HepG2 (cell line): ENCODE data around the gene PPP4R3A. TPM values are rescaled to one million over a fixed set of nuclear protein-coding genes. Genes with fewer than 3 reads are reported as not detected.
A peak's percentile ranks its signal among the peaks of the same experiment; 100 is the strongest.

Experiments used
- ATAD3A ChIP-seq: sonication (generic); formaldehyde crosslinking; IDR thresholded peaks from 2 replicates; pipeline ENCODE4 v1.4.0; 2020; ENCODE audit warnings: missing genetic modification reagents
- CREB1 ChIP-seq, 2 experiments: fragments of 450-650 bp in 1 of 2; IDR thresholded peaks; 2 replicates each; pipeline ENCODE4 v1.6.1; 2016 to 2017; ENCODE audit warnings: control low read depth in 1 of 2, mild to moderate bottlenecking in 1 of 2, missing compliant biosample characterization in 1 of 2, missing genetic modification characterization in 1 of 2
- FOXA1 ChIP-seq, 2 experiments: fragments of 450-650 bp in 1 of 2; sonication (generic) in 1 of 2; formaldehyde crosslinking in 1 of 2; IDR thresholded peaks; 2 replicates each; pipeline versions ENCODE4 v1.4.0 to v1.6.1; 2016 to 2020; ENCODE audit warnings: missing genetic modification reagents in 1 of 2
- GLI4 ChIP-seq: sonication (generic); formaldehyde crosslinking; IDR thresholded peaks from 2 replicates; pipeline ENCODE4 v1.5.1; 2020; ENCODE audit warnings: missing genetic modification reagents, mild to moderate bottlenecking, moderate library complexity, borderline replicate concordance
- GTF2F1 ChIP-seq: fragments of 150-350 bp; IDR thresholded peaks from 2 replicates; pipeline ENCODE4 v1.6.1; 2014; ENCODE audit warnings: low read length
- HNRNPL ChIP-seq: fragments of 200-400 bp; formaldehyde crosslinking; IDR thresholded peaks from 2 replicates; pipeline ENCODE4 v1.6.1; 2017; ENCODE audit warnings: mild to moderate bottlenecking, low read depth, low read length
- NFATC3 ChIP-seq: sonication (generic); formaldehyde crosslinking; IDR thresholded peaks from 2 replicates; pipeline ENCODE4 v1.5.1; 2020; ENCODE audit warnings: mild to moderate bottlenecking, missing genetic modification reagents
- RBM39 ChIP-seq: fragments of 200-400 bp; formaldehyde crosslinking; IDR thresholded peaks from one replicate; pipeline ENCODE4 v1.6.1; 2018; ENCODE audit warnings: antibody characterized with exemption, mild to moderate bottlenecking, low read depth, low read length; ENCODE audit not compliant: poor library complexity, severe bottlenecking
- SAP130 ChIP-seq: IDR thresholded peaks from 2 replicates; pipeline ENCODE4 v1.6.1; 2016; ENCODE audit warnings: low read depth
- TCF7L2 ChIP-seq: IDR thresholded peaks from 2 replicates; pipeline ENCODE4 v1.6.1; 2011; ENCODE audit warnings: mild to moderate bottlenecking, low read depth, low read length, moderate library complexity
- ZFP90 ChIP-seq: sonication (generic); formaldehyde crosslinking; IDR thresholded peaks from 2 replicates; pipeline ENCODE4 v1.8.0; 2022; ENCODE audit warnings: missing genetic modification reagents, mild to moderate bottlenecking, inconsistent platforms, borderline replicate concordance
- ZNF33A ChIP-seq: sonication (generic); formaldehyde crosslinking; IDR thresholded peaks from 2 replicates; pipeline ENCODE4 v1.5.1; 2020; ENCODE audit warnings: missing genetic modification reagents, mild to moderate bottlenecking, moderate library complexity, borderline replicate concordance
- ZNF367 ChIP-seq: sonication (generic); formaldehyde crosslinking; IDR thresholded peaks from 2 replicates; pipeline ENCODE4 v1.4.0; 2020; ENCODE audit warnings: missing genetic modification reagents, borderline replicate concordance
- ZNF564 ChIP-seq: sonication (generic); formaldehyde crosslinking; IDR thresholded peaks from 2 replicates; pipeline ENCODE4 v1.8.1; 2023; ENCODE audit warnings: mild to moderate bottlenecking, missing genetic modification reagents
- ZNF644 ChIP-seq: IDR thresholded peaks from 2 replicates; pipeline ENCODE4 v1.6.1; 2016; ENCODE audit warnings: low read depth
- polyA plus RNA-seq, 8 experiments: library from polyadenylated mRNA; depleted of rRNA in 3 of 8; stranded (reverse) in 7 of 8; unstranded in 1 of 8; fragments of >200 nt; fragmentation: Illumina TruSeq in 4 of 8; extraction: Trizol in 4 of 8; gene quantifications; 2 replicates each; pipeline versions ENCODE4 v1.2.1 to v1.2.3, GENCODE V29; 2011 to 2016; ENCODE audit warnings: low read depth in 4 of 8, missing spikeins in 1 of 8, mixed read lengths in 1 of 8; ENCODE audit not compliant: insufficient read depth in 1 of 8
- total RNA-seq, 5 experiments: library from RNA; depleted of rRNA; stranded (reverse); fragments of >200 nt; fragmentation: Illumina TruSeq; extraction: Trizol; gene quantifications; 2 replicates each; pipeline ENCODE4 v1.2.3, GENCODE V29; 2016; ENCODE audit warnings: low read depth in 1 of 5
- TF ChIP-seq, protein P1 (sequence below): sonication (generic); formaldehyde crosslinking; IDR thresholded peaks from 2 replicates; pipeline ENCODE4 v1.5.1; 2020; ENCODE audit warnings: missing genetic modification reagents, mild to moderate bottlenecking, borderline replicate concordance
- TF ChIP-seq, protein P2 (sequence below): IDR thresholded peaks from 2 replicates; pipeline ENCODE4 v1.6.1; 2016; ENCODE audit warnings: mild to moderate bottlenecking
- TF ChIP-seq, protein P3 (sequence below): sonication (generic); formaldehyde crosslinking; IDR thresholded peaks from 2 replicates; pipeline ENCODE4 v1.9.0; 2021; ENCODE audit warnings: missing genetic modification reagents, borderline replicate concordance
- TF ChIP-seq, protein P4 (sequence below): sonication (generic); formaldehyde crosslinking; IDR thresholded peaks from 2 replicates; pipeline ENCODE4 v1.9.0; 2021; ENCODE audit warnings: missing genetic modification reagents, borderline replicate concordance
- TF ChIP-seq, protein P5 (sequence below): IDR thresholded peaks from 2 replicates; pipeline ENCODE4 v1.6.1; 2016; ENCODE audit warnings: low read depth, borderline replicate concordance

PPP4R3A gene
- total and polyA plus RNA-seq, 2 of the 13 experiments (the other 11 are each of a cell fraction or from before 2014, with no cell fraction given), result 22.5 to 57.4 TPM

DNA sequence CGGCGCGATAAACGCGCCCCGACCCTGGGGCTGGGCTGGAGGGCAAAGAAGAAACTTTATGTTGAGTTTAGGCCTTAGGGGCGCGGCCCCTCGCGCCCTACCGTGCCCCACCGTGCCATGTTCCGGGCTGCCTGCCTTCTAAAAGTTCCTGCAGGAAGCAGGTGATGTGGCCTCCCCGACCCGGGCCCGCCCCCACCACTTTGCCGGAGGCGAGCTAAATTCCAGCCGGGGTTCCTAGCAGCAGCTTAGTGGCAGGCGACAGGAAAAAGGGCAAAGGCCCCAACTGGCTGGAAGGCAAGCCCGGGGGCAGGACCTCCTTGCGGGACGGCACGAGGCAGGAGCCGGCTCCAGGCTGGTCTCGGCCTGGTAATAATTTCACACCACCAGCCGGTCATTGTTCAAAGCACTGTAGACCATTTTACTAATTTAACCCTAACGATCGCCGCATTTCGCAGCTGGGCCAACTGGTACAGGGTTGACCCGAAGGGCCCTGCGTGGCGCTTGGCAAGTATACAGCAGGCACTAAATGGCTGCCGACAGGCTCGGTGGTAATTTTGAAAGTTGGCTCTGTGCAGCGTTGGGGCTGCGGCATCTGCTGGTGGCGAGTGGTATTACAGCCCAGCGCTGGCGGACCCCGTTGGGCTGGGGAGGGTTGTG is 91.6 kb downstream of the PPP4R3A start (continued):
- TF ChIP-seq, protein P1, sequence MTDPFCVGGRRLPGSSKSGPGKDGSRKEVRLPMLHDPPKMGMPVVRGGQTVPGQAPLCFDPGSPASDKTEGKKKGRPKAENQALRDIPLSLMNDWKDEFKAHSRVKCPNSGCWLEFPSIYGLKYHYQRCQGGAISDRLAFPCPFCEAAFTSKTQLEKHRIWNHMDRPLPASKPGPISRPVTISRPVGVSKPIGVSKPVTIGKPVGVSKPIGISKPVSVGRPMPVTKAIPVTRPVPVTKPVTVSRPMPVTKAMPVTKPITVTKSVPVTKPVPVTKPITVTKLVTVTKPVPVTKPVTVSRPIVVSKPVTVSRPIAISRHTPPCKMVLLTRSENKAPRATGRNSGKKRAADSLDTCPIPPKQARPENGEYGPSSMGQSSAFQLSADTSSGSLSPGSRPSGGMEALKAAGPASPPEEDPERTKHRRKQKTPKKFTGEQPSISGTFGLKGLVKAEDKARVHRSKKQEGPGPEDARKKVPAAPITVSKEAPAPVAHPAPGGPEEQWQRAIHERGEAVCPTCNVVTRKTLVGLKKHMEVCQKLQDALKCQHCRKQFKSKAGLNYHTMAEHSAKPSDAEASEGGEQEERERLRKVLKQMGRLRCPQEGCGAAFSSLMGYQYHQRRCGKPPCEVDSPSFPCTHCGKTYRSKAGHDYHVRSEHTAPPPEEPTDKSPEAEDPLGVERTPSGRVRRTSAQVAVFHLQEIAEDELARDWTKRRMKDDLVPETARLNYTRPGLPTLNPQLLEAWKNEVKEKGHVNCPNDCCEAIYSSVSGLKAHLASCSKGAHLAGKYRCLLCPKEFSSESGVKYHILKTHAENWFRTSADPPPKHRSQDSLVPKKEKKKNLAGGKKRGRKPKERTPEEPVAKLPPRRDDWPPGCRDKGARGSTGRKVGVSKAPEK (CRISPR knock-in tag), result no peak
- TF ChIP-seq SAP130 (CRISPR knock-in tag), result peak; percentile 56; the same call in 1 of the 2 replicates
- no peak for TF ChIP-seq TCF7L2
- TF ChIP-seq FOXA1 (IDR thresholded peaks at IDR 0.05), result no peak
- 0 out of 2 replicates have a peak, but pooled peaks have one; percentile 4 for TF ChIP-seq FOXA1 (CRISPR knock-in tag; IDR thresholded peaks at IDR 0.05)
- no peak for TF ChIP-seq RBM39
- TF ChIP-seq, protein P2, sequence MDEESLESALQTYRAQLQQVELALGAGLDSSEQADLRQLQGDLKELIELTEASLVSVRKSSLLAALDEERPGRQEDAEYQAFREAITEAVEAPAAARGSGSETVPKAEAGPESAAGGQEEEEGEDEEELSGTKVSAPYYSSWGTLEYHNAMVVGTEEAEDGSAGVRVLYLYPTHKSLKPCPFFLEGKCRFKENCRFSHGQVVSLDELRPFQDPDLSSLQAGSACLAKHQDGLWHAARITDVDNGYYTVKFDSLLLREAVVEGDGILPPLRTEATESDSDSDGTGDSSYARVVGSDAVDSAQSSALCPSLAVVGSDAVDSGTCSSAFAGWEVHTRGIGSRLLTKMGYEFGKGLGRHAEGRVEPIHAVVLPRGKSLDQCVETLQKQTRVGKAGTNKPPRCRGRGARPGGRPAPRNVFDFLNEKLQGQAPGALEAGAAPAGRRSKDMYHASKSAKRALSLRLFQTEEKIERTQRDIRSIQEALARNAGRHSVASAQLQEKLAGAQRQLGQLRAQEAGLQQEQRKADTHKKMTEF (CRISPR knock-in tag), result peak; percentile 62
- TF ChIP-seq ATAD3A (CRISPR knock-in tag), result no peak
- TF ChIP-seq ZFP90 (CRISPR knock-in tag), result peak; percentile 13; the same call in 1 of the 2 replicates
- TF ChIP-seq ZNF644 (CRISPR knock-in tag), result no peak
- no peak for TF ChIP-seq CREB1 (IDR thresholded peaks at IDR 0.05)
- no peak for TF ChIP-seq CREB1 (CRISPR knock-in tag; IDR thresholded peaks at IDR 0.05)
- TF ChIP-seq HNRNPL, result peak; percentile 78; the same call in 1 of the 2 replicates
- no peak for TF ChIP-seq ZNF367 (CRISPR knock-in tag)
- TF ChIP-seq, protein P3, sequence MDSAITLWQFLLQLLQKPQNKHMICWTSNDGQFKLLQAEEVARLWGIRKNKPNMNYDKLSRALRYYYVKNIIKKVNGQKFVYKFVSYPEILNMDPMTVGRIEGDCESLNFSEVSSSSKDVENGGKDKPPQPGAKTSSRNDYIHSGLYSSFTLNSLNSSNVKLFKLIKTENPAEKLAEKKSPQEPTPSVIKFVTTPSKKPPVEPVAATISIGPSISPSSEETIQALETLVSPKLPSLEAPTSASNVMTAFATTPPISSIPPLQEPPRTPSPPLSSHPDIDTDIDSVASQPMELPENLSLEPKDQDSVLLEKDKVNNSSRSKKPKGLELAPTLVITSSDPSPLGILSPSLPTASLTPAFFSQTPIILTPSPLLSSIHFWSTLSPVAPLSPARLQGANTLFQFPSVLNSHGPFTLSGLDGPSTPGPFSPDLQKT (CRISPR knock-in tag), result no peak
- TF ChIP-seq, protein P4, sequence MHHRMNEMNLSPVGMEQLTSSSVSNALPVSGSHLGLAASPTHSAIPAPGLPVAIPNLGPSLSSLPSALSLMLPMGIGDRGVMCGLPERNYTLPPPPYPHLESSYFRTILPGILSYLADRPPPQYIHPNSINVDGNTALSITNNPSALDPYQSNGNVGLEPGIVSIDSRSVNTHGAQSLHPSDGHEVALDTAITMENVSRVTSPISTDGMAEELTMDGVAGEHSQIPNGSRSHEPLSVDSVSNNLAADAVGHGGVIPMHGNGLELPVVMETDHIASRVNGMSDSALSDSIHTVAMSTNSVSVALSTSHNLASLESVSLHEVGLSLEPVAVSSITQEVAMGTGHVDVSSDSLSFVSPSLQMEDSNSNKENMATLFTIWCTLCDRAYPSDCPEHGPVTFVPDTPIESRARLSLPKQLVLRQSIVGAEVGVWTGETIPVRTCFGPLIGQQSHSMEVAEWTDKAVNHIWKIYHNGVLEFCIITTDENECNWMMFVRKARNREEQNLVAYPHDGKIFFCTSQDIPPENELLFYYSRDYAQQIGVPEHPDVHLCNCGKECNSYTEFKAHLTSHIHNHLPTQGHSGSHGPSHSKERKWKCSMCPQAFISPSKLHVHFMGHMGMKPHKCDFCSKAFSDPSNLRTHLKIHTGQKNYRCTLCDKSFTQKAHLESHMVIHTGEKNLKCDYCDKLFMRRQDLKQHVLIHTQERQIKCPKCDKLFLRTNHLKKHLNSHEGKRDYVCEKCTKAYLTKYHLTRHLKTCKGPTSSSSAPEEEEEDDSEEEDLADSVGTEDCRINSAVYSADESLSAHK (CRISPR knock-in tag), result 0 out of 2 replicates have a peak, but pooled peaks have one; percentile 23
- no peak for TF ChIP-seq ZNF33A (CRISPR knock-in tag)
- TF ChIP-seq GTF2F1, result no peak
- TF ChIP-seq GLI4 (CRISPR knock-in tag), result no peak
- 0 out of 2 replicates have a peak, but pooled peaks have one; percentile 25 for TF ChIP-seq NFATC3 (CRISPR knock-in tag)
- TF ChIP-seq ZNF564 (CRISPR knock-in tag), result no peak
- TF ChIP-seq, protein P5, sequence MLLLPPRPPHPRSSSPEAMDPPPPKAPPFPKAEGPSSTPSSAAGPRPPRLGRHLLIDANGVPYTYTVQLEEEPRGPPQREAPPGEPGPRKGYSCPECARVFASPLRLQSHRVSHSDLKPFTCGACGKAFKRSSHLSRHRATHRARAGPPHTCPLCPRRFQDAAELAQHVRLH (CRISPR knock-in tag), result no peak; the same call in 1 of the 2 replicates
